GM12874 (cell line): ENCODE results near the gene VPS33A.

Experiments used
- CTCF ChIP-seq: IDR thresholded peaks from 2 replicates; pipeline ENCODE4 v1.5.1; 2011; ENCODE audit warnings: low read depth, mild to moderate bottlenecking, control low read depth, low read length, moderate library complexity; ENCODE audit not compliant: insufficient read depth

The VPS33A gene

GRCh38 chr12:122228092-122228491 is 38.2 kb downstream of the VPS33A start:
- TF ChIP-seq CTCF: no peak

DNA sequence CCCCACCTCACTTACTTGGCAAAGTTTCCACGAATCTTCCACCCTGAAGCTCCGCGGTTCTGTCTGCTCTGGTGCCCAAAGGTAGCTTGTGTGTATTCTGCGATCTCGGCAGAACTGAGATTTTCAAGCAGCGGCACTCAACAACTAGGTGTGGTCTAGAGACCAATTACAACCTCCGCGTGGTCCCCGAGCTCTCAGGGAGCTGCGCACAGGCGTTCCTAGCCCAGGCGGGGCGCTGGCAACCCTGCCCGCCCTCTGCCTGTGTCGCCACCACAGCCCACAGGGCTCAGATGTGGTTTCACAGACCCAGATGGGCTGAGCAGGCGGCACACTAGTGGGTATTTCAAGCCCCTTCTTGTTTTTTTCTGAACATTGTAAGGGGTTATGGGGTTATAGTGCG is 39.0 kb downstream of the VPS33A start:
- TF ChIP-seq CTCF: no peak

DNA sequence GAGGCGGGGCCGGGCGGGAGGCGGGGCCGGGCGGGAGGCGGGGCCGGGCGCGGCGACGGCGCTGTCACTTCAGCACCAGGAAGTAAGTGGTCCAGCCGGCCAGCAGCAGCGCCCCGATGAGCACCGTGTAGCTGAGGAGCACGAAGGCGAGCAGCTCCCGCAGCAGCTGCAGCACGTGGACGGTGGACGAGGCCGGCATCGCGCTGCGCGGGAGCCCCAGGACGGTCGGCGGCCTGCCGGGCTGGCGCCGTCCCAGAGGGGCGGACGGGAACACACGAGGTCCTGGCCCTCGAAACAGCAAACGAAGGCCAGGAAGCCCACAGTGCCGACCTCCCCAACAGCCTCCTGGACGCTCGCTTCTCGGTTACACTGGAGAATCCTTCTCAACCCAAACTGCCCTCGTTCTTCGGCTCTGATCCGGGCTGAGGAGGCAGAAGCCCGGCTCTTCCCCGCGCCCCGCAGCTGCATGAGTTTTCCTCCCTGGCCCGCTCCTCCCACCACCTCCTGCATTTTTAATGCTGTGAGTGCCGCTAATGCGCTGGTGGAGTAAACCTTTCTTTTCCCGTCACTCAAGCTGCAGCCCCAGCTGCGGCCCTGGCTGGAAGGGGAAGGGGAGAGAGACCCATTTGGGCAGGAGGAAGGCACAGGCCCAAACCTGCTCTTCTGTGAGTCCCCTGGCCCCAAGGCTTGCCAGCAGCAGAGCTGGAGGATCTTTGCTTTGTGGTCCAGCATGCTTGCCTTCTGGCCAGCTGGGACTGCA is 39.7 kb downstream of the VPS33A start:
- TF ChIP-seq CTCF: no peak

GRCh38 chr12:122225683-122226365 is 40.5 kb downstream of the VPS33A start, which contains the start of gene DIABLO:
Gene DIABLO, minus strand, starts transcription at chr12:122226052. Its CDS starts 38 bp downstream, at chr12:122226014.
- TF ChIP-seq CTCF: no peak

DNA sequence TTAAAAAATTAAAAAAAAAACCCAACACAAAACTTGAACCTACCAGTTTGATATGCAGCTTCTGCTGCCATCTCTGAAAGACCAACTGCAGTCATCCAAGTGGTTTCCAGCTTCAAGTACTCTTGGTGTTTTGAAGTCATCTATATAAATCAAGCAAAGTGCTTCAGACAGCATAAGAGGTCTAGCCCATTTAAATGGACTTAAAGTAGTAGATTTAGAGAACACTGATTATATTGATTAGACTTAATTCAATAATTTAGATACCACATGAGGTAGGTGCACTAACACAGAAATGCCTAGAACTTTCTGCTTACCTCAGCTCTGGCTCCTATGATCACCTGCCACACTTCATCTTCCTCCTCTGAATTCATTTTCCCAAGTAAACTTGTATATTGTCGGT is 49.8 kb downstream of the VPS33A start:
- no peak for TF ChIP-seq CTCF

- no peak for TF ChIP-seq CTCF
These were observed 50.5 kb downstream of the VPS33A start for GRCh38 chr12:122215771-122216170.

DNA sequence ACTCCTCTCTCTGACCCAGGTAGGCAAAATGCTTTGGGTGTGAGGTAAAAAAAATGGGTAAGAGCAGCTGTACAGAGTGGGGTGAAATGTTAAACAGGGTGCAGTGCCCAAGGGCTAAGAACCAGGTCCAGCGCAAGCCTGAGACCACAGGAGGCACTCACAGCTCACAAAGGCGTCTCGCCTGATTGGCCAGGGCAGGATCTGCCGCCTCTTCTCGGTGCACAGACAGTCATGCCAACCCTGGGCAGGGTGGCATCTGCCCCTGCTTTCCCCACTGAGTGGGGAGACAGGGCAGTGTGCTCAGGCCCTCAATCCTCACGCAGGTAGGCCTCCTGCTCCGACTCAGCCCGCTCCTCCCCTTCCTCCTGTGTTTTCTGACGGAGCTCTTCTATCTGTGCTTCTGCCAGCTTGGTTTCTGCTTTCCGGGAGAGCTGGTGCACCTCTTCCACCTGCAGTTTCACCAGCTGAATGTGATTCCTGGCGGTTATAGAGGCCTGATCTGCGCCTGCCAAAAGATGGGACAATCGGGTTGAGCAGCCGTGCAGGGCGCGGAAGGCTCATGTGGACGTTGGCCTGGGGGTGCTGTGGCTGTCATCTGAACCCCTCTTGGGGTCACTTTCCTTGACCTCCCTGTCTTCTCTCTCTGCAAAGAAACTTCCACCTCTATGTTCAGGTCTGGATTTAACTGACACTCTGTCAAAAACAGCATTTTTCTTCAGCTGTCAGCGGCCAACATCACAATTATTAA is 58.0 kb downstream of the VPS33A start:
- no peak for TF ChIP-seq CTCF
